HEK293 (cell line): Measurements from ENCODE around the gene OR51E1.

ENCODE experiments used
- BCL11A ChIP-seq: fragments of 450-650 bp; formaldehyde crosslinking; IDR thresholded peaks from 2 replicates; pipeline ENCODE4 v1.5.1; 2016; ENCODE audit warnings: low read depth, missing biosample characterization, missing genetic modification characterization
- GLIS1 ChIP-seq: fragments of 450-650 bp; formaldehyde crosslinking; IDR thresholded peaks from 2 replicates; pipeline ENCODE4 v1.5.1; 2016; ENCODE audit warnings: missing biosample characterization, missing genetic modification characterization
- KLF10 ChIP-seq: fragments of 450-650 bp; IDR thresholded peaks from 2 replicates; pipeline ENCODE4 v1.5.1; 2018; ENCODE audit warnings: missing biosample characterization, mild to moderate bottlenecking, missing genetic modification characterization
- KLF9 ChIP-seq: fragments of 450-650 bp; formaldehyde crosslinking; IDR thresholded peaks from 2 replicates; pipeline ENCODE4 v1.5.1; 2016; ENCODE audit warnings: missing biosample characterization, missing genetic modification characterization, low read depth
- PRDM1 ChIP-seq: fragments of 450-650 bp; formaldehyde crosslinking; IDR thresholded peaks from 2 replicates; pipeline ENCODE4; 2016; ENCODE audit warnings: missing biosample characterization, missing genetic modification characterization
- SALL2 ChIP-seq: fragments of 450-650 bp; formaldehyde crosslinking; IDR thresholded peaks from 2 replicates; pipeline ENCODE4 v1.5.0; 2017; ENCODE audit warnings: missing biosample characterization, mild to moderate bottlenecking, missing genetic modification characterization, borderline replicate concordance
- SETDB1 ChIP-seq: IDR thresholded peaks from one replicate; pipeline ENCODE4 v1.6.1; 2017; ENCODE audit warnings: mild to moderate bottlenecking, low read length, moderate library complexity, mixed read lengths; ENCODE audit not compliant: insufficient read length
- TRIM28 ChIP-seq: IDR thresholded peaks from 2 replicates; pipeline ENCODE4 v1.6.1; 2011; ENCODE audit warnings: low read length, control low read depth, borderline replicate concordance
- ZBTB8A ChIP-seq: fragments of 450-650 bp; formaldehyde crosslinking; IDR thresholded peaks from 2 replicates; pipeline ENCODE4 v1.5.1; 2016; ENCODE audit warnings: missing biosample characterization, missing genetic modification characterization
- ZFP37 ChIP-seq: fragments of 450-650 bp; formaldehyde crosslinking; IDR thresholded peaks from 2 replicates; pipeline ENCODE4 v1.5.1; 2016; ENCODE audit warnings: missing biosample characterization, missing genetic modification characterization
- ZNF10 ChIP-seq: fragments of 450-650 bp; formaldehyde crosslinking; IDR thresholded peaks from 2 replicates; pipeline ENCODE4 v1.5.1; 2017; ENCODE audit warnings: missing biosample characterization, missing genetic modification characterization
- ZNF157 ChIP-seq: fragments of 450-650 bp; formaldehyde crosslinking; IDR thresholded peaks from 2 replicates; pipeline ENCODE4 v1.5.1; 2016; ENCODE audit warnings: missing biosample characterization, missing genetic modification characterization
- ZNF175 ChIP-seq: fragments of 450-650 bp; formaldehyde crosslinking; IDR thresholded peaks from 2 replicates; pipeline ENCODE4 v1.5.1; 2016; ENCODE audit warnings: missing biosample characterization, missing genetic modification characterization
- ZNF221 ChIP-seq: fragments of 450-650 bp; formaldehyde crosslinking; IDR thresholded peaks from 2 replicates; pipeline ENCODE4 v1.5.1; 2017; ENCODE audit warnings: missing biosample characterization, missing genetic modification characterization, borderline replicate concordance
- ZNF239 ChIP-seq: fragments of 450-650 bp; formaldehyde crosslinking; IDR thresholded peaks from 2 replicates; pipeline ENCODE4 v1.5.1; 2016; ENCODE audit warnings: missing biosample characterization, missing genetic modification characterization
- ZNF24 ChIP-seq: fragments of 450-650 bp; formaldehyde crosslinking; IDR thresholded peaks from 2 replicates; pipeline ENCODE4 v1.5.1; 2016; ENCODE audit warnings: missing biosample characterization, missing genetic modification characterization
- ZNF274 ChIP-seq, 2 experiments: fragments of 200-500 bp in 1 of 2; fragments of 450-650 bp in 1 of 2; sonication (Bioruptor generic) in 1 of 2; formaldehyde crosslinking in 1 of 2; IDR thresholded peaks; 2 replicates each; pipeline versions ENCODE4 v1.5.1 to v1.6.1; 2014 to 2016; ENCODE audit warnings: borderline replicate concordance in 1 of 2, inconsistent platforms in 1 of 2, low read length in 1 of 2, missing biosample characterization in 1 of 2, missing genetic modification characterization in 1 of 2
- ZNF501 ChIP-seq: fragments of 450-650 bp; formaldehyde crosslinking; IDR thresholded peaks from 2 replicates; pipeline ENCODE4 v1.5.1; 2016; ENCODE audit warnings: missing biosample characterization, missing genetic modification characterization
- ZNF510 ChIP-seq: fragments of 450-650 bp; formaldehyde crosslinking; IDR thresholded peaks from 2 replicates; pipeline ENCODE4 v1.5.1; 2018; ENCODE audit warnings: mild to moderate bottlenecking, missing genetic modification characterization, missing biosample characterization; ENCODE audit not compliant: insufficient replicate concordance
- ZNF560 ChIP-seq: fragments of 450-650 bp; formaldehyde crosslinking; IDR thresholded peaks from 2 replicates; pipeline ENCODE4 v1.5.1; 2017; ENCODE audit warnings: missing biosample characterization, missing genetic modification characterization, borderline replicate concordance
- ZNF561 ChIP-seq: fragments of 450-650 bp; IDR thresholded peaks from 2 replicates; pipeline ENCODE4 v1.5.1; 2018; ENCODE audit warnings: missing biosample characterization, missing genetic modification characterization, borderline replicate concordance
- ZNF600 ChIP-seq: fragments of 450-650 bp; formaldehyde crosslinking; IDR thresholded peaks from 2 replicates; pipeline ENCODE4 v1.5.1; 2016; ENCODE audit warnings: missing biosample characterization, missing genetic modification characterization
- ZNF621 ChIP-seq: fragments of 450-650 bp; formaldehyde crosslinking; IDR thresholded peaks from 2 replicates; pipeline ENCODE4 v1.5.1; 2017; ENCODE audit warnings: missing biosample characterization, missing genetic modification characterization
- ZNF624 ChIP-seq: fragments of 450-650 bp; formaldehyde crosslinking; IDR thresholded peaks from 2 replicates; pipeline ENCODE4 v1.5.1; 2017; ENCODE audit warnings: missing biosample characterization, missing genetic modification characterization
- ZNF677 ChIP-seq: fragments of 450-650 bp; IDR thresholded peaks from 2 replicates; pipeline ENCODE4 v1.5.0; 2018; ENCODE audit warnings: missing biosample characterization, mild to moderate bottlenecking, missing genetic modification characterization, moderate library complexity
- ZNF768 ChIP-seq: fragments of 450-650 bp; formaldehyde crosslinking; IDR thresholded peaks from 2 replicates; pipeline ENCODE4 v1.5.1; 2018; ENCODE audit warnings: missing biosample characterization, mild to moderate bottlenecking, missing genetic modification characterization
- ZNF785 ChIP-seq: fragments of 450-650 bp; formaldehyde crosslinking; IDR thresholded peaks from 2 replicates; pipeline ENCODE4 v1.5.1; 2016; ENCODE audit warnings: missing biosample characterization, missing genetic modification characterization
- ZNF791 ChIP-seq: fragments of 450-650 bp; formaldehyde crosslinking; IDR thresholded peaks from 2 replicates; pipeline ENCODE4 v1.5.1; 2016; ENCODE audit warnings: missing biosample characterization, missing genetic modification characterization
- ZSCAN30 ChIP-seq: fragments of 450-650 bp; IDR thresholded peaks from 2 replicates; pipeline ENCODE4 v1.5.1; 2018; ENCODE audit warnings: missing biosample characterization, mild to moderate bottlenecking, missing genetic modification characterization, moderate library complexity
- TF ChIP-seq, protein P1 (sequence below): fragments of 450-650 bp; formaldehyde crosslinking; IDR thresholded peaks from 2 replicates; pipeline ENCODE4 v1.5.1; 2017; ENCODE audit warnings: missing biosample characterization, missing genetic modification characterization
- TF ChIP-seq, protein P2 (sequence below): fragments of 450-650 bp; formaldehyde crosslinking; IDR thresholded peaks from 2 replicates; pipeline ENCODE4 v1.5.1; 2017; ENCODE audit warnings: missing biosample characterization, mild to moderate bottlenecking, missing genetic modification characterization, moderate library complexity
- TF ChIP-seq, protein P3 (sequence below): fragments of 450-650 bp; formaldehyde crosslinking; IDR thresholded peaks from 2 replicates; pipeline ENCODE4 v1.5.1; 2016; ENCODE audit warnings: missing biosample characterization, missing genetic modification characterization
- TF ChIP-seq, protein P4 (sequence below): fragments of 450-650 bp; formaldehyde crosslinking; IDR thresholded peaks from 2 replicates; pipeline ENCODE4 v1.5.1; 2016; ENCODE audit warnings: missing biosample characterization, missing genetic modification characterization, low read depth

Gene OR51E1

DNA sequence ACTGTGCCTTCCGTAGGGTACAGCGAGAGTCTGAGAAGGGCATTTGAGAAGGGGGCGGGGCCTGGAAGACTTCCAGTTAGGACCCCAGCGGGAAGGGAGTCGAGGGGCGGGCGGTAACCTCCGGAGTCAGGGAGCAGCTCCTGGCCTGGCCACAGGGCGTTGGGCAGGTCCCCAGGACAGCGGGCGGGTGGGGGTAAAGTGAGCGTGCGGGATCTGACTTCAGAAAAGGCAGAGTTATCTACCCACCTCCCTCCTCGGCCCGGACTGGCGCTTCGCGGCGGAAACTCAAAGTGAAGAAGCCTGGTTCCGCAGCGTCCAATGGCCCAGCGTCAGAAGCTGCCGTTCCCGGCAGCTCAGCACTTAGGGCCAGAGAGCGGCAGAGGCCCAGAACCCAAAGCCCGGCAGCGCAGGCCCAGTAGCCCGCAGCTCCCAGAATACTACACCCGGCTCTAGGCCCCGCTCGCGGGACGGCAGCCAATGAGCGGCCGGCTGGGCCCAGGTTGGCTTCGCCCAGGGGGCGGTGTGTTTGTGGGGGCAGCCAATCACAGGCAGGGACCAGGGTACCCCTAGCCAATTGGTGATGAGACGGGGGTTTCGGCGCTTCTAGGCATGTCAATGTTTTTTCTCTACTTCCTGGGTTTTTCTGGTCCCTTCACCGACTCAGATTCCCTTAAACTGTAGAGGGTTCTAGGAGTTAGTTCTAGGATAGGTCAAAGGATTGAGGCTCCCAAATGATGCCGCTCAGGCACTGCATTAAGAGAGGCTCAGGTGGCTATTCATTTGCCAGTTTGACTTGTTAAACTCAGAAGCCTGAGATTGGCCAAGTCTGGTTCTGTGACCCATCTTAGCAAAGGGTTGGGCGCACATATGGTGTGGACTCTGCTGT lies 35.8 kb upstream of the OR51E1 start, which contains the start of gene TRIM68 (continued):
- TF ChIP-seq, protein P1, sequence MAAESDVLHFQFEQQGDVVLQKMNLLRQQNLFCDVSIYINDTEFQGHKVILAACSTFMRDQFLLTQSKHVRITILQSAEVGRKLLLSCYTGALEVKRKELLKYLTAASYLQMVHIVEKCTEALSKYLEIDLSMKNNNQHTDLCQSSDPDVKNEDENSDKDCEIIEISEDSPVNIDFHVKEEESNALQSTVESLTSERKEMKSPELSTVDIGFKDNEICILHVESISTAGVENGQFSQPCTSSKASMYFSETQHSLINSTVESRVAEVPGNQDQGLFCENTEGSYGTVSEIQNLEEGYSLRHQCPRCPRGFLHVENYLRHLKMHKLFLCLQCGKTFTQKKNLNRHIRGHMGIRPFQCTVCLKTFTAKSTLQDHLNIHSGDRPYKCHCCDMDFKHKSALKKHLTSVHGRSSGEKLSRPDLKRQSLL (tag by site-specific recombination): peak; percentile 86
- TF ChIP-seq TRIM28 (peak; percentile 73; the same call in 1 of the 2 replicates), ZNF24 (tag by site-specific recombination) (peak; percentile 36; the same call in 1 of the 2 replicates), ZNF10 (peak; percentile 65), SALL2 (tag by site-specific recombination) (no peak), ZNF501 (peak; percentile 40; the same call in 1 of the 2 replicates), ZNF274 (IDR thresholded peaks at IDR 0.05; ENCODE audit: low read length) (no peak), ZNF274 (tag by site-specific recombination; IDR thresholded peaks at IDR 0.05; ENCODE audit: borderline replicate concordance) (no peak), ZNF624 (tag by site-specific recombination) (no peak), ZNF785 (tag by site-specific recombination) (no peak), ZNF621 (no peak), ZNF600 (peak; percentile 56), ZNF510 (tag by site-specific recombination) (no peak), ZBTB8A (tag by site-specific recombination) (peak; percentile 90), ZNF560 (tag by site-specific recombination) (no peak), ZNF561 (tag by site-specific recombination) (0 out of 2 replicates have a peak, but pooled peaks have one; percentile 30), ZNF768 (tag by site-specific recombination) (0 out of 2 replicates have a peak, but pooled peaks have one; percentile 11), ZNF239 (no peak), KLF10 (no peak), BCL11A (tag by site-specific recombination) (no peak), ZNF221 (no peak), ZSCAN30 (tag by site-specific recombination) (0 out of 2 replicates have a peak, but pooled peaks have one; percentile 48), GLIS1 (tag by site-specific recombination) (peak; percentile 34; the same call in 1 of the 2 replicates), ZNF175 (tag by site-specific recombination) (no peak), ZNF157 (tag by site-specific recombination) (no peak), SETDB1 (peak; percentile 43), ZNF791 (no peak), ZNF677 (tag by site-specific recombination) (no peak), ZFP37 (tag by site-specific recombination) (peak; percentile 58; the same call in 1 of the 2 replicates), PRDM1 (tag by site-specific recombination) (no peak), KLF9 (0 out of 2 replicates have a peak, but pooled peaks have one; percentile 46)
- TF ChIP-seq, protein P2, sequence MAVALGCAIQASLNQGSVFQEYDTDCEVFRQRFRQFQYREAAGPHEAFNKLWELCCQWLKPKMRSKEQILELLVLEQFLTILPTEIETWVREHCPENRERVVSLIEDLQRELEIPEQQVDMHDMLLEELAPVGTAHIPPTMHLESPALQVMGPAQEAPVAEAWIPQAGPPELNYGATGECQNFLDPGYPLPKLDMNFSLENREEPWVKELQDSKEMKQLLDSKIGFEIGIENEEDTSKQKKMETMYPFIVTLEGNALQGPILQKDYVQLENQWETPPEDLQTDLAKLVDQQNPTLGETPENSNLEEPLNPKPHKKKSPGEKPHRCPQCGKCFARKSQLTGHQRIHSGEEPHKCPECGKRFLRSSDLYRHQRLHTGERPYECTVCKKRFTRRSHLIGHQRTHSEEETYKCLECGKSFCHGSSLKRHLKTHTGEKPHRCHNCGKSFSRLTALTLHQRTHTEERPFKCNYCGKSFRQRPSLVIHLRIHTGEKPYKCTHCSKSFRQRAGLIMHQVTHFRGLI (tag by site-specific recombination): peak; percentile 62
- TF ChIP-seq, protein P3, sequence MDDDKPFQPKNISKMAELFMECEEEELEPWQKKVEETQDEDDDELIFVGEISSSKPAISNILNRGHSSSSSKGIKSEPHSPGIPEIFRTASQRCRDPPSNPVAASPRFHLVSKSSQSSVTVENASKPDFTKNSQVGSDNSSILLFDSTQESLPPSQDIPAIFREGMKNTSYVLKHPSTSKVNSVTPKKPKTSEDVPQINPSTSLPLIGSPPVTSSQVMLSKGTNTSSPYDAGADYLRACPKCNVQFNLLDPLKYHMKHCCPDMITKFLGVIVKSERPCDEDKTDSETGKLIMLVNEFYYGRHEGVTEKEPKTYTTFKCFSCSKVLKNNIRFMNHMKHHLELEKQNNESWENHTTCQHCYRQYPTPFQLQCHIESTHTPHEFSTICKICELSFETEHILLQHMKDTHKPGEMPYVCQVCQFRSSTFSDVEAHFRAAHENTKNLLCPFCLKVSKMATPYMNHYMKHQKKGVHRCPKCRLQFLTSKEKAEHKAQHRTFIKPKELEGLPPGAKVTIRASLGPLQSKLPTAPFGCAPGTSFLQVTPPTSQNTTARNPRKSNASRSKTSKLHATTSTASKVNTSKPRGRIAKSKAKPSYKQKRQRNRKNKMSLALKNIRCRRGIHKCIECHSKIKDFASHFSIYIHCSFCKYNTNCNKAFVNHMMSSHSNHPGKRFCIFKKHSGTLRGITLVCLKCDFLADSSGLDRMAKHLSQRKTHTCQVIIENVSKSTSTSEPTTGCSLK (tag by site-specific recombination): no peak
- TF ChIP-seq, protein P4, sequence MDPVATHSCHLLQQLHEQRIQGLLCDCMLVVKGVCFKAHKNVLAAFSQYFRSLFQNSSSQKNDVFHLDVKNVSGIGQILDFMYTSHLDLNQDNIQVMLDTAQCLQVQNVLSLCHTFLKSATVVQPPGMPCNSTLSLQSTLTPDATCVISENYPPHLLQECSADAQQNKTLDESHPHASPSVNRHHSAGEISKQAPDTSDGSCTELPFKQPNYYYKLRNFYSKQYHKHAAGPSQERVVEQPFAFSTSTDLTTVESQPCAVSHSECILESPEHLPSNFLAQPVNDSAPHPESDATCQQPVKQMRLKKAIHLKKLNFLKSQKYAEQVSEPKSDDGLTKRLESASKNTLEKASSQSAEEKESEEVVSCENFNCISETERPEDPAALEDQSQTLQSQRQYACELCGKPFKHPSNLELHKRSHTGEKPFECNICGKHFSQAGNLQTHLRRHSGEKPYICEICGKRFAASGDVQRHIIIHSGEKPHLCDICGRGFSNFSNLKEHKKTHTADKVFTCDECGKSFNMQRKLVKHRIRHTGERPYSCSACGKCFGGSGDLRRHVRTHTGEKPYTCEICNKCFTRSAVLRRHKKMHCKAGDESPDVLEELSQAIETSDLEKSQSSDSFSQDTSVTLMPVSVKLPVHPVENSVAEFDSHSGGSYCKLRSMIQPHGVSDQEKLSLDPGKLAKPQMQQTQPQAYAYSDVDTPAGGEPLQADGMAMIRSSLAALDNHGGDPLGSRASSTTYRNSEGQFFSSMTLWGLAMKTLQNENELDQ (tag by site-specific recombination): no peak
